Activated T-cell treated with anti-CD3 and anti-CD28 coated beads for 4 hours (primary cell): Measurements from ENCODE around the gene CNTNAP2.
"Not testable (repeated sequence)": the region's sequence is repeated elsewhere in the genome, so short reads cannot be mapped to it uniquely, and the experiment has no call there.

ENCODE experiments used
- DNase-seq: peaks from one replicate; pipeline ENCODE4 v3.0.0-alpha.2; 2020

The CNTNAP2 gene

GRCh38 chr7:147708871-147709270 is 1592.3 kb downstream of the CNTNAP2 start:
- no peak for DNase-seq

DNA sequence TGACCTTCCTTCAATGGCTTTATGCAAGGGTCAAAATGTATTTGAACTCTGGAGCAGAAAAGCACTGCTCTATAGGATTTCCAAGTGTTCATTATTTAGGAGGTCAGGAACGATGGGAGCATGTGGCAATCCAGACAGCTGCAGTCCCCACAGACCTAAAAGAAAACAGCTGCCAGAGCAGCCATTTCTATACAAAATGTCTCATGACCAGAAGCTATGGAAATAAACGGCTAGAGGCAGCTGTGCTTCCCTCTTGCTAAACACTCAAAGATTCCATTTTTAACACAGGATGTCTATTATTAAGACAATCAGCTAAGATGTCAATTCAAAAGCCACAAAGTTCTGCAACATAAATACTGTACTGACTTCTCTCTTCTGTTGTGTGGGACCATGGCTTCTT is 1594.8 kb downstream of the CNTNAP2 start:
- DNase-seq, result no peak

GRCh38 chr7:147721962-147722830 is 1605.6 kb downstream of the CNTNAP2 start:
- no peak for DNase-seq

GRCh38 chr7:147723536-147723935 is 1606.9 kb downstream of the CNTNAP2 start:
- no peak for DNase-seq

DNA sequence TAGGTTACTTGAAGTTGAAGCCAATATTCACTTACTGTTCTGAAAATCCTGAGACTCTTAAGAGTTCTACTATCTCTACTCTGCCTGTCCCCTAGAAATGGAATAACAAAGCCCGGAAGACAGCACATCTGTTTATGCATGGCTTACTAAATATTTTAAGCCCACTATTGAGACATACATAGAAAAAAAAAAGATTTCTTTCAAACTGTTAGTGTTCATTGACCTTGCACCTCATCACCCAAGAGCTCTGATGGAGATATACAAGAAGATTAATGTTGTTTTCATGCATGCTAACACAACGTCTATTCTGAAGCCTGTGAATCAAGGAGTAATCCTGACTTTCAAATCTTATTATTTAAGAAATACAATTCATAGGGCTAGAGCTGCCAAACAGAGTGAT is 1614.7 kb downstream of the CNTNAP2 start:
- no peak for DNase-seq

GRCh38 chr7:147737559-147738214 is 1621.1 kb downstream of the CNTNAP2 start:
- DNase-seq, result not testable (repeated sequence)

DNA sequence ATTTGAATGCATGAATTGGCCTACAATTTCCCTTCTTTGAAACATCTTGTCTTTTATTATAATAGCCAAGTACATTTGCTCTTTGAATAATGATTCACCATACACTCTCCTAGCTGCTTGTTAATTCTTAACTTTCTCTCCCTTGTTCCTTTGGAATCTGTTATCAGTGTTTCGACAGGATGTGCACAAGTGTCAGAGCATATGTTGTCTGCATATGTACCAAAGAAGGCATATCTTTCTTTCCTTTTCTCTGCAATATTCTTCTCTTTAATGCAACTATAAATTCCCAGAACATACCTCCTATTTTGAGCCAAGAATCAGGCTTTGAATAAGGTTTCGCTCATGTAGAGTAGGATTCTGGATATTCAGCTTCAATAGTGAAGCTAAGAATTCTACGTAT is 1625.7 kb downstream of the CNTNAP2 start:
- no peak for DNase-seq

DNA sequence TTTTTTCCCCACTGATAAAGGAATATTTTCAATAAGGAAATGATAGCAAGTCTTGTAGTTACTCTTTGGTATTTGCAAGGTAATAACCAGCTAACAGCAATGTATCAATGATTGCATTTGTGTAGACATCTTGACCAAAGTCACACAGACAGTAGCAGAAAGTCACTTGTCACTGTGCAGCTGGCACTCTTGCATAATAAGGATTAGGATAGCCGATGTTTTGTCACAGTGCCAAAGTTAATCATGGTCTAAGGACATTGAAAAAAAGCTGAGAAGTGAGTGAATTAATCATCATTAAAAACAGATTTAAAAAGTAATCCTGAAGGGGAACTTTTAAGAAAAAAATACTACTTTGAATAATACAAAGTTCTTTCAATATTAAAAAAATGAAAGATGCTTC is 1639.7 kb downstream of the CNTNAP2 start:
- no peak for DNase-seq

GRCh38 chr7:147759327-147759943 is 1642.8 kb downstream of the CNTNAP2 start:
- DNase-seq, result no peak

DNA sequence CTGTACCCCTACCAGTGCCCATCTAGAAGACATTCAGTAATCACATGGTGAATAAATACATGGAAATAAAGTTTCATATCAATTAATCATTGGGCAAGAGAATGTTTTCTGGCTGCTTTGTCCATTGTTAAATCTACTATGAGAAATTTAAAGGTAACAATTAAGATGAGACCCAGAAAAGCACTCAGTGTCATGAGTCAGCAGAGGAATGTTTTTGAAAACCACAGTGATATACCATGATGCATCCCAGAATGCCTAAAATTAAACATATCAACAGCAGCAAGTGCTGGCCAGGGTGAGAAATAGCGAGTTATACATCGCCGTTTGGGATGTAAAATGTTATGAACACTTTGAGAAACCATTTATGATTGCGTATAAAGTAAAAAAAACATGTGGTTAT is 1648.7 kb downstream of the CNTNAP2 start:
- DNase-seq, result no peak

- no peak for DNase-seq
These were observed 1654.7 kb downstream of the CNTNAP2 start for GRCh38 chr7:147771344-147771743.

DNA sequence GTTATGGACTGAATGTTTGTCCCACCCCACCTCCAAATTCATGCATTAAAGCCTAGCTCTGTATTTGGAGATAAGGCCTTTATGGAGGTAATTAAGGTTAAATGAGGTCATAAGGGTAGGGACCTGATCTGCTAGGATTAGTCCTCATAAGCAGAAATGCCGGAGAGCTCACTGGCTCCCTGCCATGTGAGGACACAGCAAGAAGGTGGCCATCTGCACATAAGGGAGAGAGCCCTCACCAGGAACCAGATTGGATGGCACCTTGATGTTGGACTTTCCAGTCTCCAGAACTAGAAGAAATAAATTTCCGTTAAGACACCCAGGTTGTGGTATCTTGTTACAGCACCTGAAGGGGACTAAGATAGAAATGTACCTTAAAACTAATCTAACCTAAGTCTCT is 1657.9 kb downstream of the CNTNAP2 start:
- no peak for DNase-seq

GRCh38 chr7:147775516-147776284 is 1659.1 kb downstream of the CNTNAP2 start:
- no peak for DNase-seq

GRCh38 chr7:147777309-147777708 is 1660.7 kb downstream of the CNTNAP2 start:
- DNase-seq, result no peak

GRCh38 chr7:147779949-147780348 is 1663.3 kb downstream of the CNTNAP2 start:
- DNase-seq, result no peak

- DNase-seq, result no peak
These were observed 1680.0 kb downstream of the CNTNAP2 start for GRCh38 chr7:147796581-147796980.

GRCh38 chr7:147798001-147798400 is 1681.4 kb downstream of the CNTNAP2 start:
- DNase-seq, result no peak

- not testable (repeated sequence) for DNase-seq
These were observed 1685.2 kb downstream of the CNTNAP2 start for GRCh38 chr7:147801762-147802161.

- no peak for DNase-seq
These were observed 1686.5 kb downstream of the CNTNAP2 start for GRCh38 chr7:147803151-147803550.

- no peak for DNase-seq
These were observed 1687.0 kb downstream of the CNTNAP2 start for GRCh38 chr7:147803606-147804005.

DNA sequence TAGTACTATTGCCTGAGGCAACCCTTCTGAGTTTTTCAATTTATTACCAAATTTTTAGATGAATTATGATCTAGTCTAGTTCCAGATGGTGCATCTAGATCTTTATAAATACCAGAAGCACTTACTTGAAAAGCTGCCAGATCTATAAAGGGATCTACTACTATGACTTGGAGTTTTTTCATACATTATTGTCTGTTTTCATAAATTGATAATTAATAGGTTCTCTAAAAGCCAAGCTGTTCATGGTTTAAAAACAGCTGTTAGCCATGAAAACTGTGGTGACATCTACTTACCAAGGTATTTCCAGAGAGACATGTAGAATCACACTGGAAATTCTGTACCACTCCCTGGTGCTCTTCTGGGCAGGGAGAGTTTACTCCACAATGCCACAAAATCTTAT is 1687.4 kb downstream of the CNTNAP2 start:
- no peak for DNase-seq

GRCh38 chr7:147805996-147806576 is 1689.5 kb downstream of the CNTNAP2 start:
- DNase-seq, result no peak

DNA sequence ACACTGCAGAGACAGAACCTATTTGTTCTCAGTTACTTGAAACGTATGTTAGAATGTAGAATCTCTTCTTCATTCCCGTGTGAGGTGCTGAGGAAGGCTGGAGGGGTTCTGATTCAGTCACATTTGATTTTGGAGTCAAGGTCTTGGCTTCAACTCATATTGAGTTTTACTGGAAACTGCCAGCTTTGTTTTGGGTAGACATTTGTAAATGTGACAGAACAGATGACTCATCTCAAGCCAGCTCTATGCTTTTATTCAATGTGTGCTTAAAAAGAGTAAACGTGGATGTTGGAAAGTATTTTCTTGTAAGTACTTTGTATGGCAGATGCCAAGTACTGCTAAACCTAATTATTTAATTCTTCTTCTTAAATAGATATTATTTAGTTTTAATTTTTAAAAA is 1693.2 kb downstream of the CNTNAP2 start:
- DNase-seq, result no peak
